MCF 10A (cell line): Measurements from ENCODE around the gene CHSY3. TPM values are rescaled to one million over a fixed set of nuclear protein-coding genes. Genes with fewer than 3 reads are reported as not detected.

ENCODE experiments used
- BruUV-seq: library from RNA; stranded (reverse); fragments of 400-500 nt; replicated peaks from 2 replicates; lab custom pipeline; 2021; lab: Mats Ljungman, UMichigan
- CTCF ChIA-PET: fragments of 300-600 bp; sonication (Branson Sonifier 250); formaldehyde crosslinking; extraction: SDS; loops from one replicate; lab custom pipeline; 2021; ENCODE audit warnings: antibody characterized with exemption, inconsistent platforms; lab: Yijun Ruan, JAX
- POLR2A ChIA-PET: fragments of 300-600, 350-650 bp; sonication (Branson Sonifier 250); formaldehyde crosslinking; extraction: SDS; loops from one replicate; lab custom pipeline; 2020; ENCODE audit warnings: antibody characterized with exemption, inconsistent platforms; lab: Yijun Ruan, JAX
- DNase-seq: peaks from one replicate; pipeline ENCODE4 v3.0.0-alpha.2; 2018; ENCODE audit not compliant: unreplicated experiment
- H3K27ac Mint-ChIP-seq: one replicate; pipeline ENCODE4 v1.8.0; 2022; ENCODE audit warnings: mild to moderate bottlenecking, low read depth, mixed read lengths; ENCODE audit not compliant: unreplicated experiment
- H3K27me3 Mint-ChIP-seq: one replicate; pipeline ENCODE4 v1.8.0; 2022; ENCODE audit warnings: mixed read lengths; ENCODE audit not compliant: insufficient read depth, unreplicated experiment
- H3K36me3 Mint-ChIP-seq: one replicate; pipeline ENCODE4 v1.8.0; 2022; ENCODE audit warnings: mild to moderate bottlenecking, moderate library complexity, mixed read lengths; ENCODE audit not compliant: insufficient read depth, unreplicated experiment
- H3K4me1 Mint-ChIP-seq: one replicate; pipeline ENCODE4 v1.8.0; 2022; ENCODE audit warnings: mixed read lengths; ENCODE audit not compliant: insufficient read depth, unreplicated experiment
- H3K4me3 Mint-ChIP-seq: one replicate; pipeline ENCODE4 v1.8.0; 2022; ENCODE audit warnings: mild to moderate bottlenecking, moderate library complexity, mixed read lengths; ENCODE audit not compliant: unreplicated experiment
- H3K9me3 Mint-ChIP-seq: one replicate; pipeline ENCODE4 v1.8.0; 2022; ENCODE audit warnings: mixed read lengths; ENCODE audit not compliant: unreplicated experiment
- CTCF ChIP-seq: fragments of 200-600 bp; IDR thresholded peaks from one replicate; pipeline ENCODE4 v1.8.0; 2022; ENCODE audit warnings: antibody characterized with exemption, mild to moderate bottlenecking; ENCODE audit not compliant: unreplicated experiment
- intact Hi-C: fragments of 100-400 bp; cut with micrococcal nuclease; formaldehyde crosslinking; loops from 2 replicates; pipeline ENCODE4 v1.14.1; 2022
- total RNA-seq: library from RNA; stranded (reverse); gene quantifications from 2 replicates; pipeline ENCODE4 v1.2.3, GENCODE V29; 2022

CHSY3 gene
- total RNA-seq, 1 experiment from 2014 or later, result 0.82 TPM

- Mint-ChIP-seq H3K4me1 (no peaks in the 10 kb centered on the region), H3K36me3 (no peaks in the 10 kb centered on the region), H3K9me3 (no peaks in the 10 kb centered on the region), H3K27me3 (no peaks in the 10 kb centered on the region), H3K27ac (no peak overlapping the region), H3K4me3 (no peak overlapping the region)
- no peak for TF ChIP-seq CTCF
- intact Hi-C loops, result no loop called here
- ChIA-PET CTCF (interaction anchor here (0.9 to 1.2 kb wide), 2 partner anchors 9 to 12 kb away, joined by 3 to 4 read pairs; no protein-coding TSS in a partner anchor), POLR2A (interaction anchor here (1.5 to 2.3 kb wide), 3 partner anchors 8 to 52 kb away, joined by 3 to 7 read pairs (median 3); no protein-coding TSS in a partner anchor)
- peak; percentile 37 for DNase-seq
- BruUV-seq, result no TSS peak
These were observed 13.0 kb downstream of the CHSY3 start for GRCh38 chr5:129917224-129917623.

- TF ChIP-seq CTCF, result no peak
- Mint-ChIP-seq H3K4me1 (no peaks in the 10 kb centered on the region), H3K4me3 (no peak overlapping the region), H3K36me3 (no peaks in the 10 kb centered on the region), H3K27me3 (no peaks in the 10 kb centered on the region), H3K27ac (no peak overlapping the region), H3K9me3 (no peaks in the 10 kb centered on the region)
- no peak for DNase-seq
- ChIA-PET CTCF (no interaction called here), POLR2A (interaction anchor here (0.6 kb wide), 1 partner anchor 170 kb away, joined by 4 read pairs; no protein-coding TSS in a partner anchor)
- intact Hi-C loops, result no loop called here
- BruUV-seq, result no TSS peak
These were observed 16.9 kb downstream of the CHSY3 start for GRCh38 chr5:129921204-129921603.

DNA sequence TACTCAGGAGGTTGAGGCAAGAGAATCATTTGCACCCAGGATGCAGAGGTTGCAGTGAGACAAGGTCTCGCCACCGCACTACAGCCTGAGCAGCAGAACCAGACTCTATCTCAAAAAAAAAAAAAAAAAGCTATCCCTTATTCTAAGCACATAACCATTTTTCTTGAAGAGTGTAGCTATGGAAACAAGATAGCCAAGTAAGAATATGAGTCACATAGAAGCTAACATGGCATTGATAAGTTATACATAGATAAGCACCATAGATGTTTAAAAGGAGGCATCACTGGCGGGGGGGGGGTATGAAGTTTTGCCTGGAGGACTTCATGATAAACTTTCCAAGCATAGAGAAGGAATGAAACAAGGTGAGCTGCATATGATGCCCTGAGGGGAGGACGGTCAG lies 26.0 kb downstream of the CHSY3 start:
- no peak overlapping the region for H3K27ac Mint-ChIP-seq
- H3K27me3 Mint-ChIP-seq, result no peaks in the 10 kb centered on the region
- intact Hi-C loops, result no loop called here
- no peak for TF ChIP-seq CTCF
- no peaks in the 10 kb centered on the region for H3K9me3 Mint-ChIP-seq
- no TSS peak for BruUV-seq
- peaks cover 3% of the 10 kb centered on the region for H3K4me1 Mint-ChIP-seq
- ChIA-PET POLR2A (interaction anchor here (0.5 to 0.6 kb wide), 2 partner anchors 99 to 740 kb away, joined by 3 read pairs; no protein-coding TSS in a partner anchor), CTCF (interaction anchor here (0.6 to 1.1 kb wide), 5 partner anchors 11 to 668 kb away, joined by 3 to 5 read pairs (median 3); partner anchors contain the start of gene CHSY3)
- no peaks in the 10 kb centered on the region for H3K36me3 Mint-ChIP-seq
- no peak overlapping the region for H3K4me3 Mint-ChIP-seq
- DNase-seq, result no peak

GRCh38 chr5:129935626-129936025 lies 31.4 kb downstream of the CHSY3 start:
- TF ChIP-seq CTCF, result no peak
- peak overlapping the region; percentile 36 for H3K27ac Mint-ChIP-seq
- POLR2A ChIA-PET, result no interaction called here
- intact Hi-C loops, result no loop called here
- CTCF ChIA-PET, result interaction anchor here (0.6 kb wide), 1 partner anchor 29 kb away, joined by 3 read pairs; no protein-coding TSS in a partner anchor
- peaks cover 9% of the 10 kb centered on the region for H3K4me1 Mint-ChIP-seq
- DNase-seq, result no peak
- no peaks in the 10 kb centered on the region for H3K27me3 Mint-ChIP-seq
- no peak overlapping the region for H3K4me3 Mint-ChIP-seq
- H3K9me3 Mint-ChIP-seq, result peaks cover 14% of the 10 kb centered on the region
- no peaks in the 10 kb centered on the region for H3K36me3 Mint-ChIP-seq
- no TSS peak for BruUV-seq
